ENCODE data around the gene RFTN2. TPM values are rescaled to one million over a fixed set of nuclear protein-coding genes. Genes with fewer than 3 reads are reported as not detected.
"Not testable (repeated sequence)": the region's sequence is repeated elsewhere in the genome, so short reads cannot be mapped to it uniquely, and the experiment has no call there.

The RFTN2 gene
- total RNA-seq, 1 donor from 2014 or later: not detected

DNA sequence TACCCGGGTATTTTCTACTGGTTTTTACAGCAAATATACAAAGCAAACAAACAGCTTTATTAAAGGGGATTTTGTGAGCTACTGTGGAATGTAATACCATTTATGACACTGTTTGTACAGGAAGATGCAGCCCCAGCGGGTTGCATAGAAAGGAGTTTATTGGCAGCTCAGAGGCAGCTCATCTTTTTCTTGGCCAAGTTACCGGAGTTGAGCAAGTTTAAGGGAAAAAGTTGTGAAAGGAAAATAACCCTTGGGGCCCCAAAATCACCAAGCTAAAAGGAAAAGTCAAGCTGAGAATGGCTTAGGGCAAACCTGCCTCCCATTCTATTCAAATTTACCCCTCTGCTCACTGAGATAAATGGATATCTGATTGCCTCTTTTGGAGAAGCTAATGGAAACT, 98.8 kb downstream of the RFTN2 start:
- Mint-ChIP-seq H3K27me3 (no peaks in the 10 kb centered on the region), H3K27ac (no peak overlapping the region), H3K4me1 (no peaks in the 10 kb centered on the region), H3K4me3 (no peak overlapping the region), H3K36me3 (ENCODE audit: low read depth) (peaks cover 19% of the 10 kb centered on the region), H3K9me3 (peaks cover 17% of the 10 kb centered on the region)
- intact Hi-C loops (cut with micrococcal nuclease): no loop called here
- DNase-seq: no peak

DNA sequence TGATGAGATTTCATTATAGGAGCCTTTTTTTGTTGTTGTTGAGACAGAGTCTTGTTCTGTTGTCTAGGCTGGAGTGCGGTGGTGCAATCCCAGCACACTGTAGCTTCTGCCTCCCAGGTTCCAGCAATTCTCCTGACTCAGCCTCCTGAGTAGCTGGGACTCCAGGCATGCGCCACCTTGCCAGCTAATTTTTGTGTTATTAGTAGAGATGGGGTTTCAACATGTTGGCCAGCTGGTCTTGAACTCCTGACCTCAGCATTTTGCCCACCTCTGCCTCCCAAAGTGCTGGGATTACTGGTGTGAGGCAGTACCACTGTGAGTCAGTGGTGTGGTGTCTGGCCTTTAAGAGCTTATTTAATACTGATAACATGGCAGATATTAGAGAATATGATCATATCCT, 99.4 kb downstream of the RFTN2 start:
- Mint-ChIP-seq H3K4me3 (no peak overlapping the region), H3K4me1 (no peaks in the 10 kb centered on the region), H3K36me3 (ENCODE audit: low read depth) (peaks cover 23% of the 10 kb centered on the region), H3K27ac (no peak overlapping the region), H3K9me3 (peaks cover 17% of the 10 kb centered on the region), H3K27me3 (no peaks in the 10 kb centered on the region)
- intact Hi-C loops (cut with micrococcal nuclease): no loop called here
- no peak for DNase-seq

DNA sequence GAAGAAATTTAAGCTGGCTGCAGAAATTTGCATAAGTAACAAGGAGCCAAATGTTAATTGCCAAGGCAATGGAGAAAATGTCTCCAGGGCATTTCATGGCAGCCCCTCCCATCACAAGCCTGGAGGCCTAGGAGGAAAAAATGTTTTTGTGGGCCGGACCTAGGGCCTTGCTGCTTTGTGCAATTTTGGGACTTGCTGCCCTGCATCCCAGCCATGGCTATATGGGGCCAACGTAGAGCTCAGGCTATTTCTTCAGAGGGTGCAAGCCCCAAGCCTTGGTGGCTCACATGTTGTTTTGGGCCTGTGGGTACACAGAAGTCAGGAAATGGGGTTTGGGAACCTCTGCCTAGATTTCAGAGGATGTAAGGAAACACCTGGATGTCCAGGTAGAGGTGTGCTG, 101.8 kb downstream of the RFTN2 start:
- peaks cover 17% of the 10 kb centered on the region for H3K9me3 Mint-ChIP-seq
- DNase-seq: no peak
- H3K36me3 Mint-ChIP-seq (ENCODE audit: low read depth): peaks cover 25% of the 10 kb centered on the region
- no peak overlapping the region for H3K27ac Mint-ChIP-seq
- no peak overlapping the region for H3K4me3 Mint-ChIP-seq
- H3K27me3 Mint-ChIP-seq: no peaks in the 10 kb centered on the region
- intact Hi-C loops (cut with micrococcal nuclease): no loop called here
- H3K4me1 Mint-ChIP-seq: no peaks in the 10 kb centered on the region

DNA sequence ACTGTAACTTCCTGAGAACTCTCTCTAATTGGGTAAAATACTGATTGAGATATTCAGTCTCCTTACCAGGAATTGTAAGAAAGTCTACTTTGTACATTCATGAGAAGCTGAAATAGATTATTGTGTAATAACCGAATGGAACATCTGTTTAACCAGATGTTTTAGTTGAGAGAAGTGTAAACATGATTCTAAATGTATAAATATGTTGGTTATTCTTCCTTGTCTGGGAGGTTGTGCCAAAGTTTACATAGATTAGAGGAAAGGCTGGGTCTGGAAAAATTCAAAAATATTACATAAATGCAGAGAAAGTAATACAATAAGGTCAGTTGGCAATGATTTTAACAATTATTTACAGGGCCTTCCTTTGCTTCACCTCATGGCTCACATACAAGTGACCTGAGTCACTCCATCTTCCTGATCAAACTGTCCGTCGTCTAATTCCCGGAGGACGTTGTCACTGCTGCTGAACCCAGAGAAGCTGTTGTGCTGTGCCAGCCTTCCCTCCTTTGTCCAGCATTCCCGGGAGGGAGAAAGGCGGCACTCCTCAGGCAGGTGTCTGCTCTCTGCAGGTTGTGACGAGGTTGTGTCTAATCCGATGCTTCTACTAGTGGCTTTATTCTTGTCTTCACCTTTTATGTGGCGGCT, 103.6 kb downstream of the RFTN2 start:
- Mint-ChIP-seq H3K4me1 (no peaks in the 10 kb centered on the region), H3K4me3 (no peak overlapping the region)

DNA sequence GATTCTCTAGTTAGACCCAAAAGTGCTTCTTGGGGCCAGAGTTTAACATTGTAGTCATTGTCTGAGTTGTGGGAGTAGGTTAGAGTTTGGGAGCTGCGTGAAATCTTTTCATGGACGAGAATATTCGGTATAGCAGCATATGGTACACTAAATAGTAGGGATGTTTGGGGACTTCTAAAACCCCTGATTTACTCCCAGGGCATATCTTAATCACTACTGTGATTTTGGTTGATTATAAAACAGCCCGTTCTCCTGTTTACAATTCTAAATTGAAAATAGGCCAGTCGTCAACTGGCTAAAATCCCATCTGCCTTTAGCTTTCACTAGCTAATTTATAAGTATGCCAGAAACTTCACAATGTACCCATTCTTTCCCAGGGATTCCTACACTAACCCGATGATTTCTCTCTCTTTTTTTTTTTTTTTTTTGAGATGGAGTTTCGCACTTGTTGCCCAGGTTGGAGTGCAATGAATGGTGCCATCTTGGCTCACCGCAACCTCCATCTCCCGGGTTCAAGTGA, 115.2 kb downstream of the RFTN2 start:
- Mint-ChIP-seq H3K27ac (no peak overlapping the region), H3K4me3 (no peak overlapping the region), H3K27me3 (no peaks in the 10 kb centered on the region), H3K4me1 (no peaks in the 10 kb centered on the region), H3K36me3 (ENCODE audit: low read depth) (peaks cover 59% of the 10 kb centered on the region), H3K9me3 (peaks cover 3% of the 10 kb centered on the region)
- intact Hi-C loops (cut with micrococcal nuclease): no loop called here
- DNase-seq: no peak

More for the DNA sequence above, 103.6 kb downstream of the RFTN2 start:
- Mint-ChIP-seq H3K27me3 (no peaks in the 10 kb centered on the region), H3K9me3 (peaks cover 17% of the 10 kb centered on the region), H3K27ac (no peak overlapping the region), H3K36me3 (ENCODE audit: low read depth) (peaks cover 27% of the 10 kb centered on the region)
- intact Hi-C loops (cut with micrococcal nuclease): no loop called here
- no peak for DNase-seq

GRCh38 chr2:197559681-197560080, 115.7 kb downstream of the RFTN2 start:
- Mint-ChIP-seq H3K4me3 (no peak overlapping the region), H3K36me3 (ENCODE audit: low read depth) (peaks cover 57% of the 10 kb centered on the region), H3K4me1 (no peaks in the 10 kb centered on the region), H3K9me3 (peaks cover 3% of the 10 kb centered on the region), H3K27ac (no peak overlapping the region), H3K27me3 (no peaks in the 10 kb centered on the region)
- DNase-seq: no peak
- intact Hi-C loops (cut with micrococcal nuclease): no loop called here

- Mint-ChIP-seq H3K36me3 (ENCODE audit: low read depth) (peaks cover 50% of the 10 kb centered on the region), H3K9me3 (peaks cover 3% of the 10 kb centered on the region), H3K4me1 (no peaks in the 10 kb centered on the region), H3K4me3 (no peak overlapping the region), H3K27ac (no peak overlapping the region), H3K27me3 (no peaks in the 10 kb centered on the region)
- no peak for DNase-seq
- intact Hi-C loops (cut with micrococcal nuclease): no loop called here
Measured at GRCh38 chr2:197558393-197558792, 117.0 kb downstream of the RFTN2 start.

DNA sequence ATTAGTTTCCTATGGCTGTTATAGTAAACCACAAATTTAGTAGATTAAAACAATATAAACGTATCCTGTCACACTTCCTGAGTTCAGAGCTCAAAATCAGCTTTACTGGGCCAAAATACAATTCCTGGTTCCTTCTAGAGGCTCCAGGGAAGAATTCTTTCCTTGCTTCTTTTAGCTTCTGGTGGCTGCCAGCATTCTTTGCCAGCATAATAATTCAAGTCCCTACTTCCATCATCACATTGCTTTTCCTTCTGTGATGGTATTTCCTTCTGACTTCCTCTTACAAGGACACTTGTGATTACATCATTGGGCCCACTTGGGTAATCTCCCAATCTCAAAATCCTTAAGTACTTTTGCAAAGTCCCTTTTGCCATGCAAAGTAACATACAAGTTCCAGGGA, 118.9 kb downstream of the RFTN2 start:
- Mint-ChIP-seq H3K36me3 (ENCODE audit: low read depth) (peaks cover 46% of the 10 kb centered on the region), H3K27me3 (no peaks in the 10 kb centered on the region), H3K9me3 (peaks cover 3% of the 10 kb centered on the region), H3K4me1 (no peaks in the 10 kb centered on the region), H3K4me3 (no peak overlapping the region), H3K27ac (no peak overlapping the region)
- DNase-seq: no peak
- intact Hi-C loops (cut with micrococcal nuclease): no loop called here

DNA sequence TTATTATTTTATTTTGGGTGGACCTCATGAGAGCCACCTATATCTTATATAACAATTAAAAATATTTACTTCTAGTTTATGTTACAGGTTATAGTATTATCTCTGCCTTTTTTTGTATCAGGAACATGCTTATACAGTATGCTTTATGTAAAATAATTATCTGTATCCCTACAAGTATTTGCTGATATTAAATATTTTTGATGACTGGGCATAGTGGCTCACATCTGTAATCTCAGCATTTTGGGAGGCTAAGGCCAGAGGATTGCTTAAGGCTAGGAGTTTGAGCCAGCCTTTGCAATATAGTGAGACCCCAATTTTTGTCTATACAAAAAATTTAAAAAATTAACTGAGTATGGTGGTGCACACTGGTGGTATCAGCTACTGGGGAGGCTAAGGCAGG, 119.9 kb downstream of the RFTN2 start:
- no peak for DNase-seq
- H3K27ac Mint-ChIP-seq: no peak overlapping the region
- no peaks in the 10 kb centered on the region for H3K27me3 Mint-ChIP-seq
- H3K9me3 Mint-ChIP-seq: peaks cover 3% of the 10 kb centered on the region
- intact Hi-C loops (cut with micrococcal nuclease): no loop called here
- H3K4me1 Mint-ChIP-seq: no peaks in the 10 kb centered on the region
- peaks cover 40% of the 10 kb centered on the region for H3K36me3 Mint-ChIP-seq (ENCODE audit: low read depth)
- H3K4me3 Mint-ChIP-seq: no peak overlapping the region

GRCh38 chr2:197551260-197551659, 124.1 kb downstream of the RFTN2 start:
- H3K4me3 Mint-ChIP-seq; H3K9me3 Mint-ChIP-seq; H3K4me1 Mint-ChIP-seq; H3K27ac Mint-ChIP-seq; H3K27me3 Mint-ChIP-seq; intact Hi-C loops (cut with micrococcal nuclease): not testable (repeated sequence)
- H3K36me3 Mint-ChIP-seq (ENCODE audit: low read depth): peaks cover 47% of the 10 kb centered on the region
- DNase-seq: peak; percentile 27

GRCh38 chr2:197548582-197548981, 126.8 kb downstream of the RFTN2 start:
- Mint-ChIP-seq H3K27me3 (no peaks in the 10 kb centered on the region), H3K4me3 (no peak overlapping the region), H3K4me1 (no peaks in the 10 kb centered on the region), H3K27ac (no peak overlapping the region), H3K36me3 (ENCODE audit: low read depth) (peaks cover 43% of the 10 kb centered on the region), H3K9me3 (no peaks in the 10 kb centered on the region)
- no peak for DNase-seq
- intact Hi-C loops (cut with micrococcal nuclease): no loop called here

DNA sequence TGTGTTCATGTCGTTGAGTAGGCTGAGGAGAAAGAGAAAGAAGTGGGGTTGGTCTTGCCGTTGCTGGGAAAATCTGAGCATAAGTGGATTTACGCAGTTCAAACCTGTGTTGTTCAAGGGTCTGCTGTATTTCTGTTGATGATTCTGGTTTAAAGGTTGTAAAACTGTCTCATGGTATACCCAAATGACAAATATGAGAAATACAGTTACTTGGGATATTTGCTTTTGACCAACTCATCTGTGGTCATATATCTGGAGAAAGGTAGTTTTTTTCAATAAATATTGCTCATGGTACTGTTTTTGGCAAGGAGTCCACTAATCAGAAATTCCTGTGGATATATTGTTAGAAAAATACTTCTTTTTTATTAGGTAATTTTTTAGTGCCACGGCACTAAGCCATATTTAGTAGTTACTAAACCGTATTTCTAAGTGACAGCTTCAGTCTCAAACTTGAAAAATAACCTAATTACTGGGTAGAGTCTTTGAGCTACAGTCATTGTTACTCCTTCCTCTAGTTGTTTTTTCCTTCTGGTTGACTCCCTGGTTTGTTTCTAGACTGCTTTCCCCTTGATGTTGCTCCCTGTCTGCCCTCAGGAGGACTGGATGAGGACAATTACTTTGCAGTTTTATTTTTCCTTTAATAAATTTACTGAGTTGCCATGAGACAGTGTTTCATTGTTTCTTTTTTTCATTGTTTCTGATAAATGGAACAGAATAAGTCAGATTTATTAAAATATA, 128.1 kb downstream of the RFTN2 start:
- no peaks in the 10 kb centered on the region for H3K9me3 Mint-ChIP-seq
- H3K27ac Mint-ChIP-seq: no peak overlapping the region

DNA sequence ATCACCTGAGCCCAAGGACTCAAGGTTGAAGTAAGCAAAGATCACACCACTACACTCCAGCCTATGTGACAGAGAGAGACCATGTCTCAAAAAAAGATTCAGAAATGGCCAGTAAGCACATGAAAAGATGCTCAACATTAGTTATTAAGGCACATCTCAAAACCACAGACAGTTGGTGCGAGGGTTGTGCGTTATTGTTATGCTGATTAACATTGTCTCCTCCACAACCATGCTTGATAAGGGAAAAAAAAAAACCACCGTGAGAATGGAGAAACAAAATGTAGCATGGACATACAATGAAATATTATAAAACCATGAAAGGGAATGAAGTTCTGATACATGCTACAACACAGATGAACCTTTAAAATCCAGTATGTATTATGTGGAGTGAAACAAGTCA, 132.2 kb downstream of the RFTN2 start:
- no peaks in the 10 kb centered on the region for H3K27me3 Mint-ChIP-seq
- H3K27ac Mint-ChIP-seq: no peak overlapping the region
- DNase-seq: no peak
- intact Hi-C loops (cut with micrococcal nuclease): no loop called here
- peaks cover 6% of the 10 kb centered on the region for H3K4me1 Mint-ChIP-seq
- no peak overlapping the region for H3K4me3 Mint-ChIP-seq
- peaks cover 48% of the 10 kb centered on the region for H3K36me3 Mint-ChIP-seq (ENCODE audit: low read depth)
- H3K9me3 Mint-ChIP-seq: no peaks in the 10 kb centered on the region

More for the DNA sequence above, 128.1 kb downstream of the RFTN2 start:
- Mint-ChIP-seq H3K36me3 (ENCODE audit: low read depth) (peaks cover 42% of the 10 kb centered on the region), H3K4me3 (no peak overlapping the region), H3K27me3 (no peaks in the 10 kb centered on the region), H3K4me1 (no peaks in the 10 kb centered on the region)
- no peak for DNase-seq
- intact Hi-C loops (cut with micrococcal nuclease): no loop called here

DNA sequence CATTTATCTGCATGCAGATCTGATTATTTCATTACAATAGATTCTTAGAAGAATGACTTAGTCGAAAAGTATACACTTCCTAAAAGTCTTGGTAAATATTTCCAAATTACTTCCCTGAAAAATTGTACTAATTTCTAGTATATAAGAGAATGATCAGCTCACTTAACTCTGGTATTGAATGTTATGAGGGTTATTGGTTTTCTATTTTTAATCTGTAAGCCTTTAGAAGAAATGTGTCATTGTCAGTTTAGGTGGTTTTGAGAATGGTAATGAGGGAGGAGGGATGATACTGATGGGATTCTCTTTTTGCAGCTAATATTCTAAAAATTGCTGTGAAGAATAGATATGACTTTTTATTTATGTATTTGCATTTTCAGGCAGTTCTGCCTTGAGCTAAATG, 135.7 kb downstream of the RFTN2 start:
- Mint-ChIP-seq H3K27ac (no peak overlapping the region), H3K4me3 (no peak overlapping the region), H3K9me3 (no peaks in the 10 kb centered on the region), H3K36me3 (ENCODE audit: low read depth) (peaks cover 64% of the 10 kb centered on the region), H3K27me3 (no peaks in the 10 kb centered on the region), H3K4me1 (peaks cover 8% of the 10 kb centered on the region)
- intact Hi-C loops (cut with micrococcal nuclease): no loop called here
- no peak for DNase-seq
